ENCODE measurements around the gene LAMA1. TPM values are rescaled to one million over a fixed set of nuclear protein-coding genes. Genes with fewer than 3 reads are reported as not detected.

Gene LAMA1
- total RNA-seq, 2 experiments from 2014 or later, result not detected

DNA sequence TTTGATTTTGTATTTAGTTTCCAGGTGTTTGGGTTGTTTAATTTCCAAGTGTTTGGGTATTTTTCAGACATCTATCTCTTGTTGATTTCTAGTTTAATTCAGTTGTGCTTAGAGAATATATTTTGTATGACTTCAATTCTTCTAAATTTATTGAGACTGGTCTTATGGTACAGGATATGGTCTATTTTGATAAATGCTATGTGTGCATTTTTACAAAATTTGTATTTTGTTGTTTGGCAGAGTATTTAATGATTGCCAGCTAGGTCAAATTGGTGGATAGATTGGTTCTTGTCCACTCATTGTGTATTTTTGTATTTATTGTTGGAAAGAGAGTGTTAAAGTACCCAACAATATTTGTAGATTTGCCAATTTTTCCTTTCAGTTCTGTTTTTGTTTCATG lies 23.7 kb upstream of the LAMA1 start:
- H3K27me3 Mint-ChIP-seq (ENCODE audit: low read depth), result no peaks in the 10 kb centered on the region
- no peak overlapping the region for H3K27ac Mint-ChIP-seq
- DNase-seq (no peak), ATAC-seq (no peak)
- H3K9me3 Mint-ChIP-seq (ENCODE audit: insufficient read depth), result no peaks in the 10 kb centered on the region
- POLR2A ChIA-PET, result no interaction called here
- H3K4me3 Mint-ChIP-seq, result no peak overlapping the region
- CTCF ChIA-PET, result no interaction called here
- no peaks in the 10 kb centered on the region for H3K4me1 Mint-ChIP-seq (ENCODE audit: low read depth)
- H3K36me3 Mint-ChIP-seq (ENCODE audit: low read depth), result no peaks in the 10 kb centered on the region

DNA sequence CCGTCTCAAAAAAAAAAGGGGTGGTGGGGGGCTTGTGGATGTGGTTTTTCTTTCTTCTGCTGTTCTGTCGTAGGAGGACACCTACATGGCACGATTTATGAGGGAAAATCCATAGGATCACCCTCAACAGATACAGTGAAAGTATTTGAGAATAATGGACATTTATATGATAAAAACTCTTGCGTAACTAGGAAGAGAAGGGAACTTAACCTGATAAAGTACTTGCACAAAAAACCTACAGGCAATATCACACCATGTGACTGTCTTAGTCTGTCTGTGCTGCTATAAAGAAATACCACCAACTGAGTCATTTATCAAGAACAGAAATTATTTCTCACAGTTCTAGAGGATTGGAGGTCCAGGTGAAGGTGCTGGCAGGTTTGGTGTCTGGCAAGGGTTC lies 21.8 kb upstream of the LAMA1 start:
- no peak for DNase-seq
- no peak overlapping the region for H3K4me3 Mint-ChIP-seq
- no peaks in the 10 kb centered on the region for H3K4me1 Mint-ChIP-seq (ENCODE audit: low read depth)
- H3K27ac Mint-ChIP-seq, result no peak overlapping the region
- ChIA-PET CTCF (no interaction called here), POLR2A (no interaction called here)
- no peaks in the 10 kb centered on the region for H3K9me3 Mint-ChIP-seq (ENCODE audit: insufficient read depth)
- H3K36me3 Mint-ChIP-seq (ENCODE audit: low read depth), result no peaks in the 10 kb centered on the region
- no peak for ATAC-seq
- no peaks in the 10 kb centered on the region for H3K27me3 Mint-ChIP-seq (ENCODE audit: low read depth)

DNA sequence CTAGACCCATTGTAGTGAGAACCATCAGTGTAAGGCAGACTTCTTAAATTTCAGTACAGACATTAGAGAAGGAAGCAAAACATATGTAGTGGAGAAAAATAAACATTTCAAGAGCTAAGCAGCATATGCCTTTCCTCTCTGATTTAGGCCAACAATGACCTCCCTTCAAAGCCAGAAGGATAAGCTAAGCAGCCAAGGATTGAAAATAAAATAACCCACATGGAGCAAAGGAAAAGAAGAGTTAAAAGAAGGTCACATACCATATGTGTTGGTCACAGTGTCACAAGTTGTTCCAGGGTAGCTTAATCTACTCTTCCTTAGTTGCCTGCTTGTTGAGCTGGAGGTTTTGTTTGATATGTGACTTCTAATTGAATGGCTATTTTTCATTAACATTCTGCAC lies 15.6 kb upstream of the LAMA1 start:
- ChIA-PET CTCF (no interaction called here), POLR2A (no interaction called here)
- ATAC-seq (no peak), DNase-seq (no peak)
- Mint-ChIP-seq H3K36me3 (ENCODE audit: low read depth) (no peaks in the 10 kb centered on the region), H3K4me1 (ENCODE audit: low read depth) (no peaks in the 10 kb centered on the region), H3K27me3 (ENCODE audit: low read depth) (no peaks in the 10 kb centered on the region), H3K27ac (no peak overlapping the region), H3K4me3 (no peak overlapping the region), H3K9me3 (ENCODE audit: insufficient read depth) (no peaks in the 10 kb centered on the region)

DNA sequence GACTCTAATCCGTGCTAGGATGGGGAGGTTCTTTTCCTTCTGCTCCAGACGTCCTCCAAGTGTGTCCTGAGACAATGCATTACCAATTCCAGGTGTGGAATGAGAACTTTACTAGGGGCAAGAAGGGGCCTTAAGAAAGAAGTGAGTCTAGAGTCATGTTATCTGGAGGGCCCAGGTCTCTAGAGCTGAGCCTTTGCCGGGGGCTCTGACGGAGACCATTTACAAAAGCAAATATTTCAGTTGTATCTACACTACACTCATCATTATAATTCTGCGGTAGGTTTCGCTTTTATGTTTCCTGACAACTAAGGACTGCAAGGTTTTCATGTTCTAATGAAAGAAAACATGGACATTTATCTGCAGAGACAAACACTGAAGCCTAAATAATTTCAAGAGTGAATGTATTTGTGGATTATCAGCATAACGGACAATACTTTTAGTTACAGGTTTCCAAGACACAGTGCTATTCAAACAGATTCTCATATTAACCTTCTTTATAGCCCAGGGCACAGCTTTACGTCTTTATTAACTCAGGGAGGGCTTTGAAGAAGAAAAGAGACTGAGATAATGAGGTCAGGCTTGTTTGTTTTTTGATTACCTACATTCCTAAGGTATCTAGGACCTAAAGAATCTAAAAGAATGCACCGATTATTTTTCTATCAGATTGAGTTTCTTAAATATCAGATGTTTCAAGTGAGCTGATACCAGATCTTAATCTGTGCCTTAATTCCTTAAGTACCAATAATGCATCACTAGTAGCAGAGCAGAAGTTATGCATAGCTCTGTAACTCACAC lies 15.0 kb upstream of the LAMA1 start:
- ATAC-seq, result no peak

DNA sequence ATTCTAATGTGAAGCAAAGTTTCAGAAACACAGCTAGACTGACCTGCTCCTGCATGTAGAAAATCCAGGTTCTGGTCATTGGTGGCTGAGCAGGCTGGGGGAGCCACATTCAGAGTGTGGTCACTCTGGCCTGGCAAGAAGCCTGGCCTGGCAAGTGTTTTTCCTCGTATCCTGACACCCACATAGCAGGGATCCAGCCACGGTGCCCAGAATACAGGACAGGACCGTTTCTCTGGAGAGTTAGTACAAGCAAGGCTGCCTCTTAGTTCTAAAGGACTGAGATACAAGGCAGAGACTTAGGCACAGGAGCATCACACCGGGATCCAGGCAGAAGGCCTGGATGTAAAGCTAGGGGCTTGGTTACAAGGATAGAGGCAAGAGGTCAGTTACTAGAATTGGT lies 4.8 kb upstream of the LAMA1 start:
- no peaks in the 10 kb centered on the region for H3K36me3 Mint-ChIP-seq (ENCODE audit: low read depth)
- DNase-seq (no peak), ATAC-seq (no peak)
- no peaks in the 10 kb centered on the region for H3K4me1 Mint-ChIP-seq (ENCODE audit: low read depth)
- POLR2A ChIA-PET, result no interaction called here
- H3K4me3 Mint-ChIP-seq, result no peak overlapping the region
- H3K27ac Mint-ChIP-seq, result no peak overlapping the region
- peaks cover 4% of the 10 kb centered on the region for H3K9me3 Mint-ChIP-seq (ENCODE audit: insufficient read depth)
- H3K27me3 Mint-ChIP-seq (ENCODE audit: low read depth), result no peaks in the 10 kb centered on the region
- CTCF ChIA-PET, result no interaction called here

More for the DNA sequence above, 15.0 kb upstream of the LAMA1 start:
- H3K27ac Mint-ChIP-seq, result no peak overlapping the region
- DNase-seq, result no peak
- H3K36me3 Mint-ChIP-seq (ENCODE audit: low read depth), result no peaks in the 10 kb centered on the region
- H3K27me3 Mint-ChIP-seq (ENCODE audit: low read depth), result no peaks in the 10 kb centered on the region
- ChIA-PET CTCF (no interaction called here), POLR2A (no interaction called here)
- no peaks in the 10 kb centered on the region for H3K4me1 Mint-ChIP-seq (ENCODE audit: low read depth)
- H3K9me3 Mint-ChIP-seq (ENCODE audit: insufficient read depth), result no peaks in the 10 kb centered on the region
- H3K4me3 Mint-ChIP-seq, result no peak overlapping the region

DNA sequence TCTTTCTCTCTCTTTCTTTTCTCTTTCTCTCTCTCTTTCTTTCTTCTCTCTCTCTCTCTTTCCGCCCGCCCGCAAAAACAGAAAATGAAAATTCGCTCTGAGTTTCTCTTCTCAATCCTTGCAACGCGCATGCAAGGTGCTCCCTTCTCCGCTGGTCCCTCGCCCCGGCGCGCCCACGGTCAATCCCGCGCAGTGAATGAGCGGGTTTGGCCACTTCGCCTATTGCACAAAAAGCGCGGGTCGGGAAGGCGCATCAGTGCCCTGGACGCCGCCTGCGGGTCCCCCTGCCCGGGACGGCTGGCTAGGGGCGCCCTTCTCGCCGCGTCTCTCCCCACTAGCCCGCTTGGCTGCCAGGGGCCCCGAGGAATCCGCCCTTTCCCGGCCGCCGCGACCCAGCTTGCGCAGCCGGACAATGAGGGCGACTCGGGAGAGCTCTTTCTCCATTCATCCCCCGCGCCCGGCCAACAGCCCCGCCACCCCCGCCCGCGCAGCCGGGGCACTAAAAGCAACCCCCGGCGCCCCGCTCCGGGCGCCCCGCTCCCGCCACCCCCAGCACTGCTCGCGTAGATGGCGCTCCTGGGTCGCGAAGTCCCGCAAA lies 706 bp downstream of the LAMA1 start:
- no peak overlapping the region for H3K27ac Mint-ChIP-seq
- no peak for DNase-seq
- peaks cover 20% of the 10 kb centered on the region for H3K27me3 Mint-ChIP-seq (ENCODE audit: low read depth)
- H3K4me1 Mint-ChIP-seq (ENCODE audit: low read depth), result peaks cover 6% of the 10 kb centered on the region
- H3K9me3 Mint-ChIP-seq (ENCODE audit: insufficient read depth), result peaks cover 6% of the 10 kb centered on the region
- ATAC-seq, result no peak
- CTCF ChIA-PET, result no interaction called here
- H3K4me3 Mint-ChIP-seq, result no peak overlapping the region
- no peaks in the 10 kb centered on the region for H3K36me3 Mint-ChIP-seq (ENCODE audit: low read depth)
- POLR2A ChIA-PET, result no interaction called here

DNA sequence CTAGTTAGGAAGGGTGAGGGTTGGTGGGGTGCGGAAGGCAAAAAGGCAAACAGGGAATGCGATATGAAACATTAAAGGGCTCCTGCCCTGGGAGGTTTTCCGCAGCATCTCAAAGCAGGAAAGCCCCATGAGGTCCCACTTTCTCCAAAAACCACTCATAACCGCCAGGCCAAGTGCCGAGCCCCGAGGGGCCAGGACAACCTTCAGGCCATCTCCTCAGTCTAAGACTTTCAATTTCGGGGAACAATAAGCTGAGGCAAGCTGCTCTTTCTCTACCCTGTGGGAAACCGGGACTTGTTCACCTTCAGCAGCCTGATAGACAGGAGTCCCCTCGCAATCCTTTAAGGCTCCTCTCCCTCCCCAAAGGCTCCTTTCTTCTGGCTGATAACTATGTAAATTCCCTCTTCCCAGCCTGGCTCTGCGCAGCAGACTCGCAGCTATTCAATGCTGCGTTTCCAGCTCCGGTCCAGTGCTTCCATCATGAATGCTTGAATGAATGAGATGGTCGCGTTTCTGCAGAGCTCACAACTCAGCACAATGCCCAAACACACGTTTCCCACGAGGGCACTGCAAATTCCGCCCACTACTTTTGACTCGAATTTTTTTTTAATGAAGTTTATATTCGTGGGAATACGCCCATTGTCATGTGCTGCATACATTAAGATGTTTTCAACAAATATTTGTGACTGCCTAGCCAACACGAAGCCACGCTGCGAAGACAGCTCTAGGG lies 1.4 kb downstream of the LAMA1 start:
- peaks cover 20% of the 10 kb centered on the region for H3K27me3 Mint-ChIP-seq (ENCODE audit: low read depth)
- CTCF ChIA-PET, result no interaction called here

DNA sequence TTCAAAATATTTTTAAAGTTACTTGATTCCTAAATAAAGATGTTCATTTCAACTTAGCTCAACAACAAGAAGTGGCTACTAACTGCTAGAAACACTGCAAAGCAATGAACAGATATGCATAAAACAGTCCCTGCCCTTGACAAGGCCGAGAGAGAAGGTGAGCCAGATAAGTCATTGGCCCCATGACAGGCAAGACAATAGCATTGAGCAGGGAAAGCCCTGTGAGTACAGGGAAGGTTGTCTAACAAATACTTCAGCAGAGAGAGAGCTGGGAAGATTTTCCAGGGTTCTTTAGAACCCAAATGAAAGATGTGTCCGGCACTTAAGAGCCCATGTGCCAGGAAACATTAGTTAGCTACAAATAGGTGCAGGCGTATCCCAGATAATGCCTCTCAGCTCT lies 4.7 kb downstream of the LAMA1 start:
- CTCF ChIA-PET, result no interaction called here
- H3K4me3 Mint-ChIP-seq, result no peak overlapping the region
- no peak overlapping the region for H3K27ac Mint-ChIP-seq
- H3K27me3 Mint-ChIP-seq (ENCODE audit: low read depth), result peaks cover 20% of the 10 kb centered on the region
- POLR2A ChIA-PET, result no interaction called here
- no peaks in the 10 kb centered on the region for H3K36me3 Mint-ChIP-seq (ENCODE audit: low read depth)
- H3K9me3 Mint-ChIP-seq (ENCODE audit: insufficient read depth), result peaks cover 6% of the 10 kb centered on the region
- ATAC-seq (no peak), DNase-seq (no peak)
- H3K4me1 Mint-ChIP-seq (ENCODE audit: low read depth), result peaks cover 6% of the 10 kb centered on the region

More for the DNA sequence above, 1.4 kb downstream of the LAMA1 start:
- Mint-ChIP-seq H3K4me3 (no peak overlapping the region), H3K36me3 (ENCODE audit: low read depth) (no peaks in the 10 kb centered on the region), H3K4me1 (ENCODE audit: low read depth) (peaks cover 6% of the 10 kb centered on the region), H3K27ac (no peak overlapping the region), H3K9me3 (ENCODE audit: insufficient read depth) (peaks cover 6% of the 10 kb centered on the region)
- POLR2A ChIA-PET, result no interaction called here
- ATAC-seq (no peak), DNase-seq (no peak)

DNA sequence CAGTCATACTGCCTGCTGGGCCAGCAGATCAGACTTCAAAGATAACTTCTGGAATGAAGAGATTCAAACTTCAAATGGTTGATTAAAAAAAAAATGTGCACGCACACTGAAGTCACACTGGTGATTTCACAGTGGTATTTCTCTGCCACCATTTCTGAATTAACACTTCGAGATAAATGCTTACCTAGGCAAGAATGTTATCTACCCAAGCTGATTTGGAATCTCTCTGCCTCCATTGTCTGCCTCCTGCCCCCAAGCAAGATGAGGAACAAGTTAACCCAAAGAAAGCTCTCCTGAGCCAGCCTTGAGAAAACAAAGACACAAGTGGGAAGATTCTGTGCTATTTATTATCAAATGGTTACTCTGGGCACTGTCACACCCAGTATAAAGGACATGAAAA lies 6.5 kb downstream of the LAMA1 start:
- H3K4me1 Mint-ChIP-seq (ENCODE audit: low read depth), result no peaks in the 10 kb centered on the region
- H3K27ac Mint-ChIP-seq, result no peak overlapping the region
- ChIA-PET CTCF (no interaction called here), POLR2A (no interaction called here)
- H3K27me3 Mint-ChIP-seq (ENCODE audit: low read depth), result peaks cover 13% of the 10 kb centered on the region
- H3K9me3 Mint-ChIP-seq (ENCODE audit: insufficient read depth), result peaks cover 6% of the 10 kb centered on the region
- no peak overlapping the region for H3K4me3 Mint-ChIP-seq
- ATAC-seq (no peak), DNase-seq (no peak)
- no peaks in the 10 kb centered on the region for H3K36me3 Mint-ChIP-seq (ENCODE audit: low read depth)

DNA sequence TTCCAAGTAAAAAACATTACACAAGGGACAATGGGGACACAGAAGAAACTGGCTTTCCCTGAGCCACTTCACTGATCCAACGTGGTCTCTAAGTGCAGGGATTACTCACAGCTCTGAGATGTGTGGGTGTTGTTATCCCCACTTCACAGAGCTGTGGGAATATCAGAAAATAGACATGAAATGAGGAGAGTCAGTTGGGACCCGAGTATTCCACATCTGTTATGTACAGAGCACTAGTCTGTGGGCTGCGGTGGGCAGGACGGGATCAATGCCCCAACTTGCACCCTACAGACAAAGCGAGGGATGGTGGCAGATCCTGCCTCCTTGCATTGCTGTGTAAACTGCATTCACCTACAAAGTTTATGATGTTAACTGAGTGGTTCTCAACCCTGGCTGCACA lies 11.7 kb downstream of the LAMA1 start:
- DNase-seq (no peak), ATAC-seq (no peak)
- Mint-ChIP-seq H3K27me3 (ENCODE audit: low read depth) (no peaks in the 10 kb centered on the region), H3K4me1 (ENCODE audit: low read depth) (no peaks in the 10 kb centered on the region), H3K36me3 (ENCODE audit: low read depth) (no peaks in the 10 kb centered on the region), H3K9me3 (ENCODE audit: insufficient read depth) (no peaks in the 10 kb centered on the region), H3K4me3 (no peak overlapping the region), H3K27ac (no peak overlapping the region)
- CTCF ChIA-PET, result no interaction called here
- POLR2A ChIA-PET, result no interaction called here

DNA sequence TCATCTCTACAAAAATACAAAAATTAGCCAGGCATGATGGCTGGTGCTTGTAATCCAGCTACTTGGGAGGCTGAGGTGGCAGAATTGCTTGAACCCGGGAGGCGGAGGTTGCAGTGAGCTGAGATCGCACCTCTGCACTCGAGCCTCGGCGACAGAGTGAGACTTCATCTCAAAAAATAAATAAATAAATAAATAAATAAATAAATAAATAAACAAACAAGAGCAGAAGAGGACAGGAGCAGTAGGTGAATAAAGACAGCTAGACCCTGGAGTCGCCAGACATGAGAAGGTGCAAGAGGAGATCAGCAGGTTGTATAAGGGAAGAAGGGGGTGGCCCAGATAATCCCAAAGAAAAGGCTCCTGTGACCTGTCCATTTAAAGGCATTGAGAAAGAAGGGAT lies 12.3 kb downstream of the LAMA1 start:
- DNase-seq (no peak), ATAC-seq (no peak)
- ChIA-PET CTCF (no interaction called here), POLR2A (no interaction called here)
- Mint-ChIP-seq H3K4me3 (no peak overlapping the region), H3K27ac (no peak overlapping the region), H3K27me3 (ENCODE audit: low read depth) (no peaks in the 10 kb centered on the region), H3K4me1 (ENCODE audit: low read depth) (no peaks in the 10 kb centered on the region), H3K36me3 (ENCODE audit: low read depth) (no peaks in the 10 kb centered on the region), H3K9me3 (ENCODE audit: insufficient read depth) (no peaks in the 10 kb centered on the region)

DNA sequence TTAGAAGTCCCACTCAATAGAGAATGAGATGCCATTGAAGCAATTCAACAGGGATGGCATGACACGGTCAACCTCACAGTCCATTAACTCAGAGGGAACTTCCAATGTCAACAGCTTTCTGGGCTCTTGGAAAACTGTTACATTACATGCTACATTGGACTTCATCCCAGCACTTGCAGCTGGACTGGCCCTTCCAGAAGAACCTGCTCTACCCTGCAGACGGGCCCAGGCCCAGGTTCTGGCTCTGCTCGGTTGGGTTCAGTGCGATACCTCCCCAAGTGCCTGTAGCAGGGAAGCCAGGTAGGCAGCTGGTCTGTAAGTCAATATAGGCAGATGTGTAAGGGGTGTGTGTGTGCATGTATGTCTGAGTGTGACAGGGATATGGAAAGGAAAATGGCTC lies 12.9 kb downstream of the LAMA1 start:
- no peaks in the 10 kb centered on the region for H3K27me3 Mint-ChIP-seq (ENCODE audit: low read depth)
- ATAC-seq (no peak), DNase-seq (no peak)
- H3K4me1 Mint-ChIP-seq (ENCODE audit: low read depth), result no peaks in the 10 kb centered on the region
- no peaks in the 10 kb centered on the region for H3K36me3 Mint-ChIP-seq (ENCODE audit: low read depth)
- no peak overlapping the region for H3K4me3 Mint-ChIP-seq
- H3K9me3 Mint-ChIP-seq (ENCODE audit: insufficient read depth), result no peaks in the 10 kb centered on the region
- CTCF ChIA-PET, result no interaction called here
- POLR2A ChIA-PET, result no interaction called here
- H3K27ac Mint-ChIP-seq, result no peak overlapping the region
